Measurements from ENCODE around the gene ADAMTS12.

ADAMTS12 gene

GRCh38 chr5:33774341-33774740, 117.4 kb downstream of the ADAMTS12 start (continued):
- TF ChIP-seq POU6F1 (CRISPR knock-in tag; IDR thresholded peaks at IDR 0.05; ENCODE audit: borderline replicate concordance, low read depth), result no peak
- no peak for TF ChIP-seq ESRRG (CRISPR knock-in tag; IDR thresholded peaks at IDR 0.05)
- no peak for TF ChIP-seq ARNTL (CRISPR knock-in tag; IDR thresholded peaks at IDR 0.05; ENCODE audit: borderline replicate concordance, low read depth)

DNA sequence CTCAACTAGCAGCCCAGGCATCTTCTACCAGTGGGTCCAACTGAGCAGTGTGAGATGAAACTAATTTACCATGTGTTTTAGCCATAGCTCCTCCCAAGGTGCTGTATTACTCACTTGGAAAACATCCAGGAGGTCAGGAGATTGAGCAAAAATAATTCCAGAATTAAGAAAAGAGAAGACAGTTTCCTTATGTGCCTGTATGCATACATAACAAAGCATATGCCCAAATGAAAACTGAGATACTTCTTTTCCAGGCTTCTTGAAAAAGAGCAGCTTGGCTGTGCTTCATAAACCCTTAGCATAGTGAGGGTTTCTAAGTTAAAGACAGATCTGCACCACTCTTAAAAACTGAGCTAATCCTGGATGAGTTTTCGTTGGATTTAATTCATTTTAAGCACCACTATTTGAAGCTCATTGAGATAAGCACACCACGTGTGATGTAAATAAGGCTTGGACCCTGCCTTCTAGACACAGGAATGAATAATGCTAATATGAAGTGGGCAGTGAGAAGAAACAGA, 119.4 kb downstream of the ADAMTS12 start:
- no peak for ATAC-seq
- no peak for TF ChIP-seq ZC3H10 (CRISPR knock-in tag; IDR thresholded peaks at IDR 0.05)
- no peak for TF ChIP-seq ISL1 (CRISPR knock-in tag; IDR thresholded peaks at IDR 0.05)
- TF ChIP-seq RARB (CRISPR knock-in tag; IDR thresholded peaks at IDR 0.05), result no peak
- TF ChIP-seq SNAI2 (CRISPR knock-in tag; IDR thresholded peaks at IDR 0.05), result no peak
- no peak for TF ChIP-seq ZNF565 (CRISPR knock-in tag; conservative IDR thresholded peaks at IDR 0.05; ENCODE audit: low read depth)
- TF ChIP-seq TOX (CRISPR knock-in tag; IDR thresholded peaks at IDR 0.05; ENCODE audit: borderline replicate concordance), result no peak
- no peak for TF ChIP-seq TCF4 (CRISPR knock-in tag; IDR thresholded peaks at IDR 0.05; ENCODE audit: borderline replicate concordance)
- no peak for TF ChIP-seq GLIS3 (CRISPR knock-in tag; IDR thresholded peaks at IDR 0.05)
- no peak for TF ChIP-seq ZNF70 (CRISPR knock-in tag; IDR thresholded peaks at IDR 0.05)
- no peak for TF ChIP-seq BACH2 (CRISPR knock-in tag; IDR thresholded peaks at IDR 0.05; ENCODE audit: borderline replicate concordance)
- no peak for TF ChIP-seq CSDC2 (CRISPR knock-in tag; IDR thresholded peaks at IDR 0.05)
- TF ChIP-seq OSR1 (CRISPR knock-in tag; IDR thresholded peaks at IDR 0.05), result no peak
- no peak for TF ChIP-seq CSRNP3 (CRISPR knock-in tag; IDR thresholded peaks at IDR 0.05)
- TF ChIP-seq ESRRG (CRISPR knock-in tag; IDR thresholded peaks at IDR 0.05), result no peak
- TF ChIP-seq ARNTL (CRISPR knock-in tag; IDR thresholded peaks at IDR 0.05; ENCODE audit: borderline replicate concordance, low read depth), result no peak
- TF ChIP-seq ZFP3 (CRISPR knock-in tag; IDR thresholded peaks at IDR 0.05), result no peak

- ATAC-seq, result no peak
- TF ChIP-seq ISL1 (CRISPR knock-in tag; IDR thresholded peaks at IDR 0.05) (no peak), ZNF70 (CRISPR knock-in tag; IDR thresholded peaks at IDR 0.05) (no peak), ESRRG (CRISPR knock-in tag; IDR thresholded peaks at IDR 0.05) (no peak), TOX (CRISPR knock-in tag; IDR thresholded peaks at IDR 0.05; ENCODE audit: borderline replicate concordance) (no peak), CREB5 (CRISPR knock-in tag; IDR thresholded peaks at IDR 0.05; ENCODE audit: low read depth) (no peak)
These were observed 121.8 kb downstream of the ADAMTS12 start for GRCh38 chr5:33769968-33770367.

GRCh38 chr5:33769196-33769595, 122.6 kb downstream of the ADAMTS12 start:
- no peak for TF ChIP-seq ZNF565 (CRISPR knock-in tag; conservative IDR thresholded peaks at IDR 0.05; ENCODE audit: low read depth)
- no peak for TF ChIP-seq RARB (CRISPR knock-in tag; IDR thresholded peaks at IDR 0.05)
- TF ChIP-seq CSDC2 (CRISPR knock-in tag; IDR thresholded peaks at IDR 0.05), result no peak
- no peak for TF ChIP-seq ISL1 (CRISPR knock-in tag; IDR thresholded peaks at IDR 0.05)
- TF ChIP-seq CSRNP3 (CRISPR knock-in tag; IDR thresholded peaks at IDR 0.05), result no peak
- TF ChIP-seq, protein P1, sequence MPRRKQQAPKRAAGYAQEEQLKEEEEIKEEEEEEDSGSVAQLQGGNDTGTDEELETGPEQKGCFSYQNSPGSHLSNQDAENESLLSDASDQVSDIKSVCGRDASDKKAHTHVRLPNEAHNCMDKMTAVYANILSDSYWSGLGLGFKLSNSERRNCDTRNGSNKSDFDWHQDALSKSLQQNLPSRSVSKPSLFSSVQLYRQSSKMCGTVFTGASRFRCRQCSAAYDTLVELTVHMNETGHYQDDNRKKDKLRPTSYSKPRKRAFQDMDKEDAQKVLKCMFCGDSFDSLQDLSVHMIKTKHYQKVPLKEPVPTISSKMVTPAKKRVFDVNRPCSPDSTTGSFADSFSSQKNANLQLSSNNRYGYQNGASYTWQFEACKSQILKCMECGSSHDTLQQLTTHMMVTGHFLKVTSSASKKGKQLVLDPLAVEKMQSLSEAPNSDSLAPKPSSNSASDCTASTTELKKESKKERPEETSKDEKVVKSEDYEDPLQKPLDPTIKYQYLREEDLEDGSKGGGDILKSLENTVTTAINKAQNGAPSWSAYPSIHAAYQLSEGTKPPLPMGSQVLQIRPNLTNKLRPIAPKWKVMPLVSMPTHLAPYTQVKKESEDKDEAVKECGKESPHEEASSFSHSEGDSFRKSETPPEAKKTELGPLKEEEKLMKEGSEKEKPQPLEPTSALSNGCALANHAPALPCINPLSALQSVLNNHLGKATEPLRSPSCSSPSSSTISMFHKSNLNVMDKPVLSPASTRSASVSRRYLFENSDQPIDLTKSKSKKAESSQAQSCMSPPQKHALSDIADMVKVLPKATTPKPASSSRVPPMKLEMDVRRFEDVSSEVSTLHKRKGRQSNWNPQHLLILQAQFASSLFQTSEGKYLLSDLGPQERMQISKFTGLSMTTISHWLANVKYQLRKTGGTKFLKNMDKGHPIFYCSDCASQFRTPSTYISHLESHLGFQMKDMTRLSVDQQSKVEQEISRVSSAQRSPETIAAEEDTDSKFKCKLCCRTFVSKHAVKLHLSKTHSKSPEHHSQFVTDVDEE (CRISPR knock-in tag; IDR thresholded peaks at IDR 0.05), result no peak
- no peak for TF ChIP-seq ZC3H10 (CRISPR knock-in tag; IDR thresholded peaks at IDR 0.05)
- no peak for TF ChIP-seq ARNTL (CRISPR knock-in tag; IDR thresholded peaks at IDR 0.05; ENCODE audit: borderline replicate concordance, low read depth)
- TF ChIP-seq TCF4 (CRISPR knock-in tag; IDR thresholded peaks at IDR 0.05; ENCODE audit: borderline replicate concordance), result no peak
- TF ChIP-seq ZFP3 (CRISPR knock-in tag; IDR thresholded peaks at IDR 0.05), result no peak
- TF ChIP-seq PATZ1 (CRISPR knock-in tag; IDR thresholded peaks at IDR 0.05; ENCODE audit: borderline replicate concordance), result no peak
- TF ChIP-seq ZNF70 (CRISPR knock-in tag; IDR thresholded peaks at IDR 0.05), result no peak
- ATAC-seq, result no peak

Measured in SK-N-SH treated with all-trans-retinoic acid at 6 μM for 48 hours (cell line).